ENCODE data around the gene ERGIC1. TPM values are rescaled to one million over a fixed set of nuclear protein-coding genes. Genes with fewer than 3 reads are reported as not detected.

Gene ERGIC1
- total RNA-seq, 1 donor from 2014 or later: 54.8 TPM

DNA sequence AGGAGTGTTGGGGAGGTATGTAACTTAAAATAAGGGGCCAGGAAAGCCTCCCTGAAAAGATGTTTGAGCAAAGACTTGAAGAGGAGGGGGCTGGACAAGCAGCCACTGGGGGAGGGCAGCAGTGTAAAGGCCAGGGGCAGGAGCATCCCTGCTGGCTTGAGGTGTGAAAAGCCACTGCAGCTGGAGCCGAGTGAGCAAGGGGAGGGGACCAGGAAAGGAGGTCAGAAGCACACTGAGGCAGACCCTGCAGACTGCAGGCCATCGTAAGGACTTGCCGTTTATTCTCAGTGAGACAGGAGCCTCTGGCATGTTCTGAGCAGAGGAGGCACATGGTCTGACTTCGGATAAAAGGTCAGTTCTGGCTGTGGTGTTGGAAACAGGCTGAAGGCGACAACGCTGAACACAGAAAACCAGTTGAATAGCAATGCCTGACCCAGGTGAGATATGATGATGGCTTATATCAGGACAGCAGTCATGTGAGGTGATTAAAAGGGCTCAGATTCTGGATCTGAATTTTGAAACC is 10.2 kb upstream of the ERGIC1 start:
- intact Hi-C loops (cut with micrococcal nuclease): no loop called here
- no peak overlapping the region for H3K4me3 Mint-ChIP-seq (ENCODE audit: low read depth)
- no peaks in the 10 kb centered on the region for H3K4me1 Mint-ChIP-seq (ENCODE audit: low read depth)
- no peak for DNase-seq (ENCODE audit: low spot score)
- peaks cover 19% of the 10 kb centered on the region for H3K9me3 Mint-ChIP-seq
- no peak overlapping the region for H3K27ac Mint-ChIP-seq
- peaks cover 1% of the 10 kb centered on the region for H3K27me3 Mint-ChIP-seq (ENCODE audit: low read depth)
- H3K36me3 Mint-ChIP-seq (ENCODE audit: low read depth): peaks cover 14% of the 10 kb centered on the region

DNA sequence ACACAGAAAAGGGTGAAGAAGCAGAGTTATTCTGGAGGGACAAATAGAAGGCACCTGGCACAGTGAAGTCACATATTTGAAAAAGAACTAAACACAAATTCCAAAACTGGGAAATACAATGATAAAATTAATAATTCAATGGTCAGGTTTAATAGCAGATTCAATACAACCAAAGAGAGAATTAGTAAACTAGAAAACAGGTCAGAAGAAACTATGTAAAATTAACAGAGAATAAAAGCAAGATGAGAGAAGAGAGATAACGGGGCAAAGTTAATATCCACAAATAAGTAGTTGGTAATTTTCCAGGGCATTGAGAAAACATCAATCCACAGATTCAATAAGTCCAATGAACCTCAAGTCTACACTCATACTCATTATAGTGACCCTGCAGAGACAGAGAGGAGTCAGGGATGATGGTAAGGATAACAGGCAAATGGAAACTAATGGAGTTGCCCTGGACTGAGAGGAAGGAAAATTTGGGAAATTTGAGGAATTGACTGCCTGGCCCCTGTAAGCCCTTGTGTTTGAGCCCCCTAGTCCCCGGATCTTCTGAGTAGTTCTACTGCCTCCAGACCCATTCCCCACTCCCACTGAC is 8.3 kb upstream of the ERGIC1 start:
- Mint-ChIP-seq H3K36me3 (ENCODE audit: low read depth) (peaks cover 14% of the 10 kb centered on the region), H3K27me3 (ENCODE audit: low read depth) (peaks cover 1% of the 10 kb centered on the region), H3K4me1 (ENCODE audit: low read depth) (no peaks in the 10 kb centered on the region), H3K4me3 (ENCODE audit: low read depth) (no peak overlapping the region), H3K27ac (no peak overlapping the region), H3K9me3 (peaks cover 19% of the 10 kb centered on the region)
- DNase-seq (ENCODE audit: low spot score): no peak
- intact Hi-C loops (cut with micrococcal nuclease): no loop called here

DNA sequence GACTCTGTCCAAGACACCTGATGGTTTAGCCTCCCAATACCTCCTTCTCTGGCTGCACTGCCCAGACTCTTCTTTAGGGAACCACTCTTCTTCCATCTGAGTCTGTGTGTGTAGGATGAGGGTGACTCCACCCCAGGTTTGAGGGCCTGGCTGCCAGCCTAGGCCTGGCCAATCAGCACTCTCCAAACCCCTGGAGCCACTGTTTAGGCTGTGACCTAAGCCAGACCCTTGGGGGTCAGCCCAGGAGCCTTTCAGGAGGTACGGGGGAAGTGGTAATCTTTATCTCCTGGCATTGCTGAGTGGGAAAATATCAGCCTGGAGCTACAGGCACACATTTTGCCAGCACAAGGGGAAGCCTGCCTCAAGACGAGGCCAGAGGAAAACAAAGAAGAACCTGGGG is 6.2 kb upstream of the ERGIC1 start:
- no peak overlapping the region for H3K27ac Mint-ChIP-seq
- DNase-seq (ENCODE audit: low spot score): no peak

DNA sequence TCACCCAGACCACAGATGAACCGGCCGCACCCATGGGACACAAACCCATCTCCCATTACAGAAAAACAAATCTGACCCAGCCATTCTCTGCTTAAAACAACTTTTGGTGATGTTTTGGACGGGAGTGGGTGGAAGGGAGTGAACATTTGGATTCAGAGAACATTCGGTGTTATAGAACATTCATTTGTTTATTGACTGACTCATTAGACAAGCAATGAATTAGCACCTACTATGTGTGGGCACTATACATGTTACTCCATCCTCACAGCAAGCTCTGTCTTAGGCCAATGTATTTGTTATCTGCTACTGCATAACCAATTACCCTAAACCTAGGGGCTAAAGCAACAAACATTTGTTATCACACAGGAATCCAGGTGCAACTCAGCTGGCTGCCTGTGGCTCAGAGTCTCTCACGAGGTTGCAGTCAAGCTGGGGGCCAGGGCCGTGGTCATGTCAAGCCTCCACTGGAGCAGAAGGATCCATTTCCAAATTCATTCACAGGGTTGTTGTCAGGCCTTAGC is 5.1 kb upstream of the ERGIC1 start:
- peaks cover 7% of the 10 kb centered on the region for H3K4me1 Mint-ChIP-seq (ENCODE audit: low read depth)
- H3K27me3 Mint-ChIP-seq (ENCODE audit: low read depth): peaks cover 1% of the 10 kb centered on the region
- H3K27ac Mint-ChIP-seq: no peak overlapping the region
- no peak for DNase-seq (ENCODE audit: low spot score)
- peaks cover 19% of the 10 kb centered on the region for H3K9me3 Mint-ChIP-seq
- intact Hi-C loops (cut with micrococcal nuclease): no loop called here
- peaks cover 14% of the 10 kb centered on the region for H3K36me3 Mint-ChIP-seq (ENCODE audit: low read depth)
- no peak overlapping the region for H3K4me3 Mint-ChIP-seq (ENCODE audit: low read depth)

More for the DNA sequence above, 6.2 kb upstream of the ERGIC1 start:
- peaks cover 14% of the 10 kb centered on the region for H3K36me3 Mint-ChIP-seq (ENCODE audit: low read depth)
- intact Hi-C loops (cut with micrococcal nuclease): no loop called here
- no peak overlapping the region for H3K4me3 Mint-ChIP-seq (ENCODE audit: low read depth)
- H3K9me3 Mint-ChIP-seq: peaks cover 19% of the 10 kb centered on the region
- peaks cover 3% of the 10 kb centered on the region for H3K4me1 Mint-ChIP-seq (ENCODE audit: low read depth)
- peaks cover 1% of the 10 kb centered on the region for H3K27me3 Mint-ChIP-seq (ENCODE audit: low read depth)

DNA sequence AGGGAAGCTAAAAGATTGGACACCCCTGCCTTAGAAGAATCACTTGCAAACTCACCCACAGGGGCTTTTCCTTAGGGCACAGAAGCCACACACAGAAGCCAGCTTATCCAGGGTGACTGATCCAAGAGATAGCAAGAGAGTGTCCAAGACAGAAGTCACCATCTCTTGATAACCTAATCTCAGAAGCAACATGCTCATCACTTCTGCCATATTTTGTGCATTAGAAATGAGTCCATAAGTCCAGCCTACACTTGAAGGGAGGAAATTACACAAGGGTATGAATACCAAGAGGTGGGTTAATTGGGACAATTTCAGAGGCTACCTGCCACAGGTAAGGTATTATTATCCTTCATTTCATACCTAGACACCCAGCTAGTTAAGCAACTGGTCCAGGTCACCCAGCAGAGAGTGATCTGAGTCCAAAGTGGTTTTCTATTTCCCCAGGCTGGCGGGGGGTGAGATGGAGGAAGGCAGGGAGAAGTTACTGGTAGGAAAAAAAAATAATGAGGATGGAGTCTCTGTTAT is 3.7 kb upstream of the ERGIC1 start:
- Mint-ChIP-seq H3K27ac (no peak overlapping the region), H3K27me3 (ENCODE audit: low read depth) (peaks cover 1% of the 10 kb centered on the region), H3K36me3 (ENCODE audit: low read depth) (peaks cover 13% of the 10 kb centered on the region), H3K9me3 (peaks cover 16% of the 10 kb centered on the region), H3K4me1 (ENCODE audit: low read depth) (peaks cover 11% of the 10 kb centered on the region), H3K4me3 (ENCODE audit: low read depth) (no peak overlapping the region)
- intact Hi-C loops (cut with micrococcal nuclease): loop anchor here (10.0 kb wide), 1 partner anchor 116 kb away; no protein-coding TSS in a partner anchor
- DNase-seq (ENCODE audit: low spot score): no peak

DNA sequence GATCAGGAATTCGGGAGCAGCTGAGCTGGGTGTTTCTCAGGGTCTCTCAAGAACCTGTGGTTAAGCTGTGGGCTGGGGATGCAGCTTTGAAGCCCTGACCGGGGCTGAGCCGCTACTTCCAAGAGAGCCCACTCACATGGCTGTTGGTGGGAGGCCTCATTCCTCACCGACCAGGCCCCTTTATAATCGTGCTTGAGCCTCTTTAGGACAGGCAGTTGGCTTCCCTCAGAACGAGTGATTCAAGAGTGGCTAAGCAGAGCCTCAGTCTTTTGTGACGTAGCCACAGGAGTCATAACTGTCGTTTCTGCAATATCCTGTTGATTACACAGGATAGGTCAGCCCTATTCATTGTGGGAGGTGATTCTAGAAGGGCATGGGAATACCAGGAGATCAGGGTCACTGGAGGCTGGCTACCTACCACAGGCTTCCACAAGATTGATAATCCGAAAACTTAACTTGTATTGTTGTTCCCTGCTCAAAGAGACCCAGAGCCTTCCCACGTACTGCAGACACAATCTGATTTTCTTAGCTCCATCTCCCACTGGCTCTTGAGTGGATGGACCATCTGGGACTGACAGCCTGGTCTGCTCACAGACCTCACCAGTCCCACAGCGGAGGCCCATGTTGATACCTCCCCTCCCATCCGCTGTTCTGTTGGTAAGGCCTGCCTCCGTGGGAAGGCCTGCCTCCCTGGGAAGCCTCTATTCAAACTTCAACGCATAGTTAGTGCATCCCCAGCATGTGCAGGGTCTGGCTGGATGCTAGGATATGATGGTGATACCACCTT is 3.0 kb upstream of the ERGIC1 start:
- H3K4me1 Mint-ChIP-seq (ENCODE audit: low read depth): peaks cover 14% of the 10 kb centered on the region
- H3K9me3 Mint-ChIP-seq: peaks cover 8% of the 10 kb centered on the region
- peaks cover 6% of the 10 kb centered on the region for H3K36me3 Mint-ChIP-seq (ENCODE audit: low read depth)
- DNase-seq (ENCODE audit: low spot score): no peak
- H3K4me3 Mint-ChIP-seq (ENCODE audit: low read depth): no peak overlapping the region
- H3K27me3 Mint-ChIP-seq (ENCODE audit: low read depth): peaks cover 1% of the 10 kb centered on the region
- intact Hi-C loops (cut with micrococcal nuclease): loop anchor here (10.0 kb wide), 1 partner anchor 116 kb away; no protein-coding TSS in a partner anchor
- no peak overlapping the region for H3K27ac Mint-ChIP-seq

DNA sequence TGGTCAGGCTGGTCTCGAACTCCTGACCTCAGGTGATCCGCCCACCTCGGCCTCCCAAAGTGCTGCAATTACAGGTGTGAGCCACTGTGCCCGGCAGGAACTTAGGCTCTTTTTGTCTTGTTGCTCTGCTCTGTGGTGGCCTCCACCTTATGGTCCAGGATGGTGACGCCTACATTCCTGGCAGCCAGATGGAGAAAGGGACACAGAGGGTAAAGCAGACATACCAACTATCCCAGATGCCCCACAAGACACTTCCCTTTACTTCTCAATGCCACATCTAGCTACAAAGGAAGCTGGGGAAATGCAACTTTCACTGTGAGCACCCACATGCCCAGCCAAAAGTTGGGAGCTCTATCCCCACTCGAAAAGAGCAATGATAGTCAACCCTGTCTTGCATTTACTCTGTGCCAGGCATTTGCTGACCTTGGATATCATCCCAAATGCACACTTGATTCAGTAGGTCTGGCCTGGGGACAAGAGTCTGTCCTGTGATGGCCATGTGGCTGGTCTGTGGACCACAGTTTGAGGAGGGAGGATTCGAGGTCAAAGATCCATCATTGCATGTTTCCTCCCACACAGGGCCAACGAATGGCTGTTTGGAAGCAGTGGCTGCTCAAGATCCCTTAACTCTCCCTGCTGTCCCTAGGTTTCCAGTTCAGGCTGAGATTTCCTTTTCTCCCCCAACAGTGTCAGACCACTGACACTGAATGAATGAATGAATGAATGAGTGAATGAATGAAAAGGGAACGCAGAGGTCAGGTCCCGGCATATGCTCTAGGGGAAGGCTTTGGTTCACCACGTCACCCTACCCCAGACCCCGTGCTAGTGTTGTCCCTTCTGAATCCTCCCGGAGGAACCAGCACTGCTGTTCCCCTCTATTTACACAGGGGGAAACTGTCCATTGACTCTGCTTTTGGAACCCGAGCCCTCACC is 1.4 kb upstream of the ERGIC1 start:
- H3K36me3 Mint-ChIP-seq (ENCODE audit: low read depth): peaks cover 5% of the 10 kb centered on the region
- no peak for DNase-seq (ENCODE audit: low spot score)
- peak overlapping the region; percentile 84 for H3K4me3 Mint-ChIP-seq (ENCODE audit: low read depth)
- H3K4me1 Mint-ChIP-seq (ENCODE audit: low read depth): peaks cover 29% of the 10 kb centered on the region
- H3K27me3 Mint-ChIP-seq (ENCODE audit: low read depth): peaks cover 1% of the 10 kb centered on the region
- intact Hi-C loops (cut with micrococcal nuclease): loop anchor here (10.0 kb wide), 1 partner anchor 118 kb away; no protein-coding TSS in a partner anchor
- no peak overlapping the region for H3K27ac Mint-ChIP-seq
- H3K9me3 Mint-ChIP-seq: no peaks in the 10 kb centered on the region

DNA sequence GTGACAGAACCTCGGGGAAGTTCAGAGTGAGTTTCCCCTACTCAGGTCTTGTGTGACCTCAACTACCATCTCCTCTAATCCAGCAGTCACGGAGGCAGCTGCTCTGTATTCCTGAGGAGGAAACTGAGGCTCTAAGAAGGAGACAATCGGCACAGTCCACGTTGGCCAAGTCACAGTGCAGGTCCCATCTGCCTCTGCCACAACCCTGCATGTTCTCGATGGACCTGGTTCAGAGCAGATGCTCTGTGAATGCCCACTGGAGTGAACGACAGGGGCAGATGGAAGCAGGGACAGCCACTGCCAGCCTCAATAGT is 722 bp upstream of the ERGIC1 start:
- intact Hi-C loops (cut with micrococcal nuclease): loop anchor here (10.0 kb wide), 1 partner anchor 119 kb away; no protein-coding TSS in a partner anchor
- Mint-ChIP-seq H3K27ac (peak overlapping the region; percentile 78), H3K9me3 (no peaks in the 10 kb centered on the region), H3K4me3 (ENCODE audit: low read depth) (peak overlapping the region; percentile 84), H3K4me1 (ENCODE audit: low read depth) (peaks cover 34% of the 10 kb centered on the region), H3K27me3 (ENCODE audit: low read depth) (no peaks in the 10 kb centered on the region), H3K36me3 (ENCODE audit: low read depth) (peaks cover 3% of the 10 kb centered on the region)
- DNase-seq (ENCODE audit: low spot score): no peak

DNA sequence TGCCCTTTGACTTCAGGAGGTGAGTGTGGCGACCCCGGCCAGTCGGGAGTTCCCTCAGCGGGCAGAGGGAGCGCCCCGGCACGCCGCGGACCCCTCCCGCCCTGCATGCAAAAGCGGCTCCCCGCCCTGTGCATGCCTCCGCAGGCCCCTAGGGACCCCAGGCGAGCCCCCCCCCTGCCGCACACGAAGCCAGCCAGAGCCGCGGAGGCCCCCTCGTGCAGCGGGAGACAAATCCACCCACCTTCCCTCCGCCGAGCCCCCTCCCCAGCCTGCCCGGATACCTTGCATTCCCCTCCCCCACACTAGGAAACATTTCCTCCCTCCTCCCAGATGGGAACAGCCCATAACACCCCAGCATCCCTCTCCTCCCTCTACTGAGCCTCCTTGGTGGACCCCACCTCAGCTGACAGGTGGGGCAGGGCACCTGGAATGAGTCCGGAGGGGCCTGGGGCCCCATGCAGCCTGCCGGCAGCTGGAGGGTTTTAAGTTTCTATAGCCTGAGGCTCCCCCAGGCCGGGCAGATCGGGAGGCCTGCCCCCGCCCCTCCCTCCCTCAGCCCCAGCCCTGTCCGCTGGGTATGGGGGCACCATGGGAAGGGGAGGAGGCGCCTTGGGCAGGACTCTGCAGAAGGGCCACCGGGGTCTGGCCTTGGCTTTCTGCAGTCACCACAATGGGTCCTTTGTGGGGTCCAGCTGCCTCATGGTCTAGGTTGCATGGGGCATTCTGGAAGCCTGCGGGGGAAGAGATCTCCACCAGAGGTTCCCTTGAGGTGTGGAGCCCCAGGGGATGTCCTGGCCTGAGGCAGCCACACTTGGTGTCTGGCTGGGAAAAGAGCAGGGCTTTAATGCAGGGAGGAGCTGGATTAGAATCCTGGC is 601 bp downstream of the ERGIC1 start:
- H3K9me3 Mint-ChIP-seq: no peaks in the 10 kb centered on the region
- peak overlapping the region; percentile 81 for H3K4me3 Mint-ChIP-seq (ENCODE audit: low read depth)
- H3K27ac Mint-ChIP-seq: peak overlapping the region; percentile 70
- no peak for DNase-seq (ENCODE audit: low spot score)
- H3K27me3 Mint-ChIP-seq (ENCODE audit: low read depth): no peaks in the 10 kb centered on the region
- H3K4me1 Mint-ChIP-seq (ENCODE audit: low read depth): peaks cover 34% of the 10 kb centered on the region
- H3K36me3 Mint-ChIP-seq (ENCODE audit: low read depth): peaks cover 2% of the 10 kb centered on the region
- intact Hi-C loops (cut with micrococcal nuclease): loop anchor here (1.0 to 10.0 kb wide), 3 partner anchors 27 to 120 kb away; no protein-coding TSS in a partner anchor

DNA sequence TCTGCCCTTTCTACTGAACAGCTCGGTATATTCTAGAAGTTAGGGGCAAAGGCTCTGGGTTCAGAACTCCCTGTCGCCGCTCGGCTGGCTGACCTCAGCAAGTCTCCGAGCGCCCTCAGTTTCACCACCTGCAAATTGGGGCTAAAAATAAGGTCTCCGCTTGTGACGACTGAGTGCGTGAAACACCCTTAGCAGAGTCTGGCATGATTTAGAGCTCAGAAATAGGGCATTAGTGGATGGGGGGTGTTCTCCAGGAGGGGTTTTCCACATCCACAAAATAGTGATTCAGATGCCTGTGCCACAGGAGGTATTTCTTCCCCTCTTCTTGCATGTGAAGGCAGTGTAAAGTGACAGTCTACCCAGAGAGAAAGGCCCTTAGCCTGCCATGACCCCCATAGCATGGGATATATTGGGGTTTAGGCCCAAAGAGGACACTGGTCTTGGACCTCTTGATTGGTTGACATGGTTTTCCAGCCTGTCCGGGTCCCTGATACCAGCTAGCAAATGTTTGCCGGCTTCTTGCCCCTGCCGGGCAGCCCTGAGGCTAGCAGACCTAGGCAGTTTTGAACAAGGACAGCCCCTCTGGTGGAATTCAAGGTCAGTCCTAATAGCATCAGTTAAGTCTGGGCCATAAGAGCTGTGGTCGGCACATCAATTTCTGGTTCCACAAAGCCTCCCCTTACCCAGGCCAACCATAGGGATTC is 1.4 kb downstream of the ERGIC1 start:
- H3K4me1 Mint-ChIP-seq (ENCODE audit: low read depth): peaks cover 34% of the 10 kb centered on the region
- H3K9me3 Mint-ChIP-seq: no peaks in the 10 kb centered on the region
- no peak for DNase-seq (ENCODE audit: low spot score)
- peak overlapping the region; percentile 81 for H3K4me3 Mint-ChIP-seq (ENCODE audit: low read depth)
- intact Hi-C loops (cut with micrococcal nuclease): loop anchor here (2.0 to 10.0 kb wide), 2 partner anchors 63 to 121 kb away; no protein-coding TSS in a partner anchor
- peak overlapping the region; percentile 22 for H3K27ac Mint-ChIP-seq
- H3K27me3 Mint-ChIP-seq (ENCODE audit: low read depth): no peaks in the 10 kb centered on the region
- H3K36me3 Mint-ChIP-seq (ENCODE audit: low read depth): peaks cover 2% of the 10 kb centered on the region

DNA sequence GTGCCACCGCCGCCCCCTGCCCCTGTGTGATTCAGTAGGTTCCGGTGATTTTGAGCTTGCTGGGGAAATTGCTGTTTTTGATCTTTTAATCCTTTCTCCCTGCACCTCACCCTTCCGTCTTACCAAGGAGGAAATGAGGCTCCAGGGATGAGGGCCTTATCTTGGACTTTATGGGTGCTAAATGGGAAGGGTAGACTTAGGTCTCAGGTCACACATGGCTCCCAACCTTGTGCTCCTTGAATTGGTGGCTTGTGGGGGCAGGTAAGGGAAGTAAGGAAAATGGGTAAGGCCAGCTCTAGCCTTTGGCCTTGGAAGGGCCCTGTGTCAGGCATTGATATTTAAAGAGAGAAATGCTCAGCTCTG is 1.9 kb downstream of the ERGIC1 start:
- Mint-ChIP-seq H3K4me3 (ENCODE audit: low read depth) (peak overlapping the region; percentile 24), H3K36me3 (ENCODE audit: low read depth) (peaks cover 2% of the 10 kb centered on the region), H3K9me3 (no peaks in the 10 kb centered on the region), H3K4me1 (ENCODE audit: low read depth) (peaks cover 33% of the 10 kb centered on the region), H3K27me3 (ENCODE audit: low read depth) (no peaks in the 10 kb centered on the region), H3K27ac (no peak overlapping the region)
- intact Hi-C loops (cut with micrococcal nuclease): loop anchor here (2.0 to 10.0 kb wide), 2 partner anchors 63 to 121 kb away; no protein-coding TSS in a partner anchor
- no peak for DNase-seq (ENCODE audit: low spot score)

All from activated T-helper 2 cell treated with anti-CD3 and anti-CD28 coated beads, Interferon-gamma antibody, Interleukin-2, Interleukin-4, amounts not matched to agents 10 μg/mL and 5 μg/mL and 100 μg/mL, durations not matched to agents 14 hours and 24 hours and 36 hours (primary cell).